Hepatocyte (in vitro differentiated cells): Measurements from ENCODE around the gene TOMM7.

Source experiments
- EZH2phosphoT487 ChIP-seq: fragments of 200-600 bp; sonication (generic); IDR thresholded peaks from one replicate; pipeline ENCODE4 v1.6.1; 2018; ENCODE audit warnings: antibody characterized with exemption, mild to moderate bottlenecking, low read depth, moderate library complexity; ENCODE audit not compliant: unreplicated experiment, severe bottlenecking
- TF ChIP-seq, protein P1 (sequence below): fragments of 200-600 bp; sonication (generic); IDR thresholded peaks from 2 replicates; pipeline ENCODE4 v1.5.1; 2016; ENCODE audit warnings: antibody characterized with exemption, mild to moderate bottlenecking; ENCODE audit not compliant: poor library complexity

- no peak for TF ChIP-seq EZH2phosphoT487
- TF ChIP-seq, protein P1, sequence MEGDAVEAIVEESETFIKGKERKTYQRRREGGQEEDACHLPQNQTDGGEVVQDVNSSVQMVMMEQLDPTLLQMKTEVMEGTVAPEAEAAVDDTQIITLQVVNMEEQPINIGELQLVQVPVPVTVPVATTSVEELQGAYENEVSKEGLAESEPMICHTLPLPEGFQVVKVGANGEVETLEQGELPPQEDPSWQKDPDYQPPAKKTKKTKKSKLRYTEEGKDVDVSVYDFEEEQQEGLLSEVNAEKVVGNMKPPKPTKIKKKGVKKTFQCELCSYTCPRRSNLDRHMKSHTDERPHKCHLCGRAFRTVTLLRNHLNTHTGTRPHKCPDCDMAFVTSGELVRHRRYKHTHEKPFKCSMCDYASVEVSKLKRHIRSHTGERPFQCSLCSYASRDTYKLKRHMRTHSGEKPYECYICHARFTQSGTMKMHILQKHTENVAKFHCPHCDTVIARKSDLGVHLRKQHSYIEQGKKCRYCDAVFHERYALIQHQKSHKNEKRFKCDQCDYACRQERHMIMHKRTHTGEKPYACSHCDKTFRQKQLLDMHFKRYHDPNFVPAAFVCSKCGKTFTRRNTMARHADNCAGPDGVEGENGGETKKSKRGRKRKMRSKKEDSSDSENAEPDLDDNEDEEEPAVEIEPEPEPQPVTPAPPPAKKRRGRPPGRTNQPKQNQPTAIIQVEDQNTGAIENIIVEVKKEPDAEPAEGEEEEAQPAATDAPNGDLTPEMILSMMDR = no peak
These were observed 12.6 kb downstream of the TOMM7 start for GRCh38 chr7:22809902-22810642.
